Measurements from ENCODE around the gene OXSR1.
"Not testable (repeated sequence)": the region's sequence is repeated elsewhere in the genome, so short reads cannot be mapped to it uniquely, and the experiment has no call there.

OXSR1 gene

GRCh38 chr3:38271553-38271952, 106.2 kb downstream of the OXSR1 start:
- no peak for DNase-seq (ENCODE audit: low read depth)

GRCh38 chr3:38274864-38275649, 109.7 kb downstream of the OXSR1 start:
- DNase-seq (ENCODE audit: low read depth): no peak

- no peak for DNase-seq (ENCODE audit: low read depth)
Measured at GRCh38 chr3:38275658-38276057, 110.3 kb downstream of the OXSR1 start.

GRCh38 chr3:38276081-38276916, 111.0 kb downstream of the OXSR1 start:
- no peak for DNase-seq (ENCODE audit: low read depth)

DNA sequence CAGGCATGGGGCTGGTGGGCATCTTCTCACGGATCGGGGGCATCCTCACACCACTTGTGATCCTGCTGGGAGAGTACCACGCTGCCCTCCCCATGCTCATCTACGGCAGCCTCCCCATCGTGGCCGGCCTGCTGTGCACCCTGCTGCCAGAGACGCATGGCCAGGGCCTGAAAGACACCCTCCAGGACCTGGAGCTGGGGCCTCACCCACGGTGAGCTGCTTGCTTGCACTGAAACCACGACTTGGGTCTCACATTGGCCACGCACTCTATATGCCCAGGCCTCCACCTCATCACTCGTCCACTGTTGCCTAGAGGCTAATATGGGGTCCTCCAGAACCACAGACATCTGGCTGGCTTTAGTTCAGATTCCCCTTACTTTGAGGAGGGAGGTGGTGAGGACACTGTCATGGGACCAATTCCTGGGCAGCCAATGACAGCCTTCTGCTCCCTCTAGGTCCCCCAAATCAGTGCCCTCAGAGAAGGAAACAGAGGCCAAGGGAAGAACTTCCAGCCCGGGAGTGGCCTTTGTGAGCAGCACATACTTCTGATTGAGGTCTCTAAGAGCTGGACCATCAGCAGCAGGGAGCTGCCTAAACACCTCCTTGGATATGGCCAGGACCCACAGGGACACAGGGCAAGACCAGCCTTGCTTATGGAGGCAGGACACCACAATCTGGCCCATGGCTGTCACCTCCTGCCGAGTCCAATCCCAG, 111.7 kb downstream of the OXSR1 start:
- DNase-seq (ENCODE audit: low read depth): no peak

DNA sequence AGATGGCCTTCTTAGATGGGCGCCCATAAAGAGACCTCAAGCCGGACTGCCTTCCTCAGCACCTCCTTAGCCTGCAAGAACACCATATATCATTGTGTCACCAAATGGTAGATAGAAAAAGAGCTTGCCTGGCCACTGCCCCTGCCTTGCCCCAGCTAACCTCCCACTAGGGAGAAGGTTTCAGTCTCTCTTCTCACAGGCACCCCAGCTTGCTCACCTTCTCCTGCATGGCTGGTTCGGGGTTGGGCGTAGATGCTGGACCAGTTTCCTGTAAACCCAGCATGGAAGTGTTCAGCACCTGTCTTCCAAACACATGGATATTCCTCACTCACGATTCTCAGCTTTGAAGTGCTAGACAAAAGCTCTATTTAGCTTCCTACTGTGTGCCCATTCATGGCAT, 113.5 kb downstream of the OXSR1 start:
- DNase-seq (ENCODE audit: low read depth): no peak

- DNase-seq (ENCODE audit: low read depth): no peak
Measured at GRCh38 chr3:38281895-38282686, 116.8 kb downstream of the OXSR1 start, which contains the start of gene SLC22A14. Gene SLC22A14, plus strand, starts transcription at chr3:38282294. Its CDS starts 23,733 bp downstream, at chr3:38306027.

DNA sequence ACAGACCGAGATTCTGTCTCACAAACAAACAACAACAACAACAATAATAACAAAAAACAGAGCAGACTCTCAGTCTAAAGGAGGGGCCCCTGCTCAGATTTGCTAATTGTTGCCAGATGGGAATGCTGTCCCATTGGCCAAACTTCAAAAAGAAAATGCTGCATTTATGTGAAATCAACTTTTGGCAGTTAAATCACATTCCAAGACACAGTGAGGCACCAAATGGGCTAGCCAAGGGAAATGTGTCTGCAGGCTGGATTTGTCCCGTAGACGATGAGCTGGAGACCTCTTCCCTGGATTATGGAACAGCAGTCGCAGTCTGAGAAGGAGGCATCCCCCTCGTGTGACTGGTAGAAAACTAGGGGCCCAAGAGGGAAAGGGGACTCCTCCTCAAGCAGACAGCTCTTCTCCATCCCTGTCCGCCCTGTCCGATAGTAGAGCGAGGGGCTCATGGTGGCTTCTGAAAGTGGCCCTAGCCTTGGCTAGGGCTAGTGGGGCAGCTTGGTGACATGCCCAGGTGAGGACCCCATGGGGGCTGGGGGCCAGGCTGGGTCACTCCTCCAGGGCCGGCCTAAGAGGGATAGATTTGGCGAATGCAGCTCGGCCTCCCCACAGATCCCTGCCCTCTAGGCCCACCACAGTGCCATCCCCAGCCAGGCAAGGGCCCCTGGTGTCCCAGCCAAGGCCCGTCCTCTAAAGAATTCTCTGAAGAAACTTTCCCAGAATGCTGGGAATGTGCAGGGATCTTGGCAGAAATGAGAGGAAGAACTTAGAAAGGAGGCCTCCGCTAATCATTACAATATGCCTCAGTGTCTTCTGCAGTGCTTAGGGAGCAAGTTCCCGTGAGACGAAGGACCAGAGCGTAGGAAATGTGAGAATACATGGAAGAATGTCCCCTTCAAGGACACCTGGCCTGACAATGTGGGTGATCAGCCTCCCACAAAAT, 118.7 kb downstream of the OXSR1 start:
- peak; percentile 92 for DNase-seq (ENCODE audit: low read depth)

- DNase-seq (ENCODE audit: low read depth): no peak
Measured at GRCh38 chr3:38284756-38285150, 119.4 kb downstream of the OXSR1 start.

- DNase-seq (ENCODE audit: low read depth): not testable (repeated sequence)
Measured at GRCh38 chr3:38289286-38290217, 124.2 kb downstream of the OXSR1 start.

DNA sequence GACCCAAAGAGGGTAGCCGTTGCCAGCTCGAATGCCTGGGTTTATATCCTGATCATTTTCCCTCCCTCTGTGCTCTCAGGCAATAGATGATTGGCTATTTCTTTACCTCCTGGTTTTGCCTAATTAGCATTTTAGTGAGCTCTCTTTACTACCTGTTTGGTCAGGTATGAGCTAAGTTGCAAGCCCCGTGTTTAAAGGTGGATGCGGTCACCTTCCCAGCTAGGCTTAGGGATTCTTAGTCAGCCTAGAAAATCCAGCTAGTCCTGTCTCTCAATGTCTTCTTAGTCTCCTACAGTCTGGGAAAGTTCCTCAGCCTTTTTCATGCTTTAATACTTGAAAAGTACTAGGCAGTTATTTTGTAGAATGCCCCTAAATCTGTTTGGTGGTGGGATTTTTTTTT, 131.7 kb downstream of the OXSR1 start:
- not testable (repeated sequence) for DNase-seq (ENCODE audit: low read depth)

- DNase-seq (ENCODE audit: low read depth): no peak
Measured at GRCh38 chr3:38297537-38297936, 132.2 kb downstream of the OXSR1 start.

DNA sequence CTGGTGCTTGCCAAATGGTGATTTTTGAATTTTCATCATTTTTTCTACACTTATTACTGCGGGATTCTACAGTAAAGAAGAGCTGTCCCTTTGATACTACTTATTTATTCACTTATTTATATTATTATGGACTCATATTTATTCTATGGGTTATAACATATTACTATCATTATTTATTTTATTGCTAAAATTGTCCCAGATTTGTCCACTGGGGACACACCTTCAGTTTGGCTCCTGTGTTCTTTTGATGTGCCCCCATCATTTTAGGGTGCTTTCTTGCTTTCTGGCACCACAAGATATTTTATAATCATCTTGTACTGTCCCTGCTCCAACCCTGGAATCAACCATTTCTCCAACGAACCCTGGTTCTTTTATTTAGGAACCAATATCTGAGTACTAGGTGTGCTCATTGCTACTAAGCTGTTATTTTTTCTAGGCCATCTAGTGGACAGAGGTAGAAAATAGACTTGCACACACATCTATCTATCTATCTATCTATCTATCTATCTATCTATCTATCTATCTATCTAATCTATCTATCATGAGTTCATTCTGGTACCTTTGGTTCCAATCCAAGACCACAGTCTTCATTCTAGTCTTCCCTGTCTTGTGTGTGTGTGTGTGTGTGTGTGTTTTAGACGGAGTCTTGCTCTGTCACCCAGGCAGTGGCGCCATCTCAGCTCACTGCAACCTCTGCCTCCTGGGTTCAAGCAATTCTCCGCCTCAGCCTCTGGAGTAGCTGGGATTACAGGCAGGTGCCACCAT, 132.8 kb downstream of the OXSR1 start:
- peak; percentile 14 for DNase-seq (ENCODE audit: low read depth)
